Psoas muscle (tissue), 8 donors: ENCODE measurements around the gene IQSEC1. TPM values are rescaled to one million over a fixed set of nuclear protein-coding genes. Genes with fewer than 3 reads are reported as not detected.

Experiments
- ATAC-seq, 4 donors: fragments of 200-7000 bp; cut with Tn5 transposase; one replicate each; pipeline ENCODE4 v1.9.1; 2020; ENCODE audit warnings: moderate library complexity in 3 of 4, mild to moderate bottlenecking in 2 of 4
- DNase-seq, 2 donors: peaks; one replicate each; pipeline ENCODE4 v3.0.0-alpha.2; 2020
- H3K27ac ChIP-seq: fragments of 200-600 bp; one replicate; pipeline ENCODE4 v1.8.0; 2022
- H3K27me3 ChIP-seq, 3 donors: fragments of 200-600 bp in 1 of 3; one replicate each; pipeline versions ENCODE4 v1.6.1 to v1.8.0; 2013 to 2022; ENCODE audit warnings: low read length in 2 of 3, mild to moderate bottlenecking in 2 of 3, moderate library complexity in 1 of 3; ENCODE audit not compliant: insufficient read depth in 3 of 3
- H3K36me3 ChIP-seq, 2 donors: fragments of 200-600 bp in 1 of 2; one replicate each; pipeline versions ENCODE4 v1.6.1 to v1.8.0; 2013 to 2022; ENCODE audit warnings: low read depth in 1 of 2, mild to moderate bottlenecking in 1 of 2, moderate library complexity in 1 of 2; ENCODE audit not compliant: insufficient read depth in 1 of 2
- H3K4me1 ChIP-seq: fragments of 200-600 bp; one replicate; pipeline ENCODE4 v1.8.0; 2022
- H3K4me3 ChIP-seq: fragments of 200-600 bp; one replicate; pipeline ENCODE4 v1.8.0; 2022; ENCODE audit warnings: mild to moderate bottlenecking
- H3K9me3 ChIP-seq: fragments of 200-600 bp; one replicate; pipeline ENCODE4 v1.8.0; 2022
- CTCF ChIP-seq: fragments of 200-600 bp; IDR thresholded peaks from one replicate; pipeline ENCODE4 v1.8.0; 2022; ENCODE audit warnings: antibody characterized with exemption
- WGBS, 3 donors: extraction: QIAGEN DNeasy Blood & Tissue Kit; methylation state at CpG; one replicate each; pipeline versions ENCODE4 v1.1.6 to v1.1.7; 2013; 5-methylcytosine and 5-hydroxymethylcytosine counted together
- intact Hi-C, 2 donors: fragments of 100-400 bp; cut with DNase I; formaldehyde crosslinking; loops; one replicate each; pipeline versions ENCODE4 v1.11.0 to v1.14.2; 2022
- polyA plus RNA-seq, 3 donors: library from polyadenylated mRNA; stranded (reverse); fragments of 200-250 nt; gene quantifications; one replicate each; pipeline ENCODE4 v1.2.3, GENCODE V29; 2013
- total RNA-seq, 4 donors: library from RNA; stranded (reverse); fragmentation: NEBNext Ultra II Directional in 2 of 4; extraction: Animal tissue kit (Norgen Biotek cat#: 25700) in 2 of 4; gene quantifications; one replicate each; pipeline versions ENCODE4 v1.2.1 to v1.2.4, GENCODE V29; 2021 to 2023
- donor health status: healthy with polysubstance abuse.
- donor health status: DM: no; HTN: no; CAD: no; lungs with moderate emphysema.
- donor health status: Bipolar disorder and iron deficiency.
- donor health status: healthy.
- donor health status: DM: yes; HTN: yes; CAD: no.
- donor health status: DM: no; HTN: no; CAD: no.
- donor health status: DM: no; HTN: no; CAD: no.
- donor health status: DM: yes; HTN: yes; CAD: no.

The IQSEC1 gene
- total and polyA plus RNA-seq, 7 donors = 8.6 to 45.4 (median 28.0) TPM

GRCh38 chr3:13041113-13041776 lies 32.0 kb downstream of the IQSEC1 start:
- Histone ChIP-seq H3K36me3 (no peaks in the 10 kb centered on the region), H3K9me3 (no peaks in the 10 kb centered on the region), H3K27ac (no peak overlapping the region), H3K27me3 (no peaks in the 10 kb centered on the region), H3K4me1 (no peaks in the 10 kb centered on the region), H3K4me3 (no peak overlapping the region)
- TF ChIP-seq CTCF = no peak
- intact Hi-C loops = no loop called here
- DNase-seq (no peak), ATAC-seq (no peak)
- 87 to 89% (median 88%) methylated on average over 25 to 26 of the region's 26 CpGs for WGBS, 3 donors

- Histone ChIP-seq H3K9me3 (no peaks in the 10 kb centered on the region), H3K4me1 (no peaks in the 10 kb centered on the region), H3K36me3 (no peaks in the 10 kb centered on the region), H3K27ac (no peak overlapping the region), H3K4me3 (no peak overlapping the region), H3K27me3 (no peaks in the 10 kb centered on the region)
- 85 to 90% (median 86%) methylated on average over 12 of the region's 12 CpGs for WGBS, 3 donors
- ATAC-seq (no peak), DNase-seq (no peak)
- intact Hi-C loops = no loop called here
- TF ChIP-seq CTCF = no peak
Measured at GRCh38 chr3:13040361-13041074, 32.7 kb downstream of the IQSEC1 start.

GRCh38 chr3:13039213-13039896 lies 33.9 kb downstream of the IQSEC1 start:
- no peak overlapping the region for H3K27ac ChIP-seq
- DNase-seq (no peak), ATAC-seq (no peak)
- intact Hi-C loops = no loop called here
- TF ChIP-seq CTCF = no peak
- H3K36me3 ChIP-seq = no peaks in the 10 kb centered on the region
- WGBS, 3 donors = 37 to 44% (median 40%) methylated on average over 14 of the region's 14 CpGs
- no peaks in the 10 kb centered on the region for H3K27me3 ChIP-seq
- H3K9me3 ChIP-seq = no peaks in the 10 kb centered on the region
- H3K4me1 ChIP-seq = no peaks in the 10 kb centered on the region
- peak overlapping the region; percentile 43 for H3K4me3 ChIP-seq

- no peak overlapping the region for H3K4me3 ChIP-seq
- WGBS, 3 donors = 81 to 89% (median 87%) methylated on average over 8 of the region's 8 CpGs
- H3K36me3 ChIP-seq = no peaks in the 10 kb centered on the region
- ATAC-seq = no peak
- intact Hi-C loops = no loop called here
- no peaks in the 10 kb centered on the region for H3K4me1 ChIP-seq
- DNase-seq = no peak
- H3K27ac ChIP-seq = no peak overlapping the region
- no peak for TF ChIP-seq CTCF
- H3K9me3 ChIP-seq = no peaks in the 10 kb centered on the region
- no peaks in the 10 kb centered on the region for H3K27me3 ChIP-seq
Measured at GRCh38 chr3:13037458-13038117, 35.6 kb downstream of the IQSEC1 start.
